CD14-positive monocyte (primary cell): ENCODE results near the gene FGD4. TPM values are rescaled to one million over a fixed set of nuclear protein-coding genes. Genes with fewer than 3 reads are reported as not detected.
A peak's percentile ranks its signal among the peaks of the same experiment; 100 is the strongest.

Source experiments
- DNase-seq, 3 donors: peaks; one replicate each; pipeline ENCODE4 v3.0.0-alpha.2; 2011 to 2022
- H2AFZ ChIP-seq: 2 replicates; pipeline ENCODE4 v1.6.0; 2012; ENCODE audit warnings: mild to moderate bottlenecking, low read depth, low read length, inconsistent platforms; ENCODE audit not compliant: insufficient read depth, poor library complexity, severe bottlenecking
- H3K27ac ChIP-seq, 2 donors: 1 replicate in 1 of 2; 2 replicates in 1 of 2; pipeline ENCODE4 v1.5.1; 2012 to 2013; ENCODE audit warnings: low read length in 2 of 2, control low read depth in 1 of 2, inconsistent platforms in 1 of 2, low read depth in 1 of 2, mild to moderate bottlenecking in 1 of 2
- H3K27me3 ChIP-seq, 2 donors: one replicate each; pipeline versions ENCODE4 v1.6.0 to v1.6.1; 2011 to 2013; ENCODE audit warnings: low read length in 2 of 2; ENCODE audit not compliant: control insufficient read depth in 2 of 2, insufficient read depth in 2 of 2
- H3K36me3 ChIP-seq, 2 donors: replicated peaks in 1 of 2; 1 replicate in 1 of 2; 2 replicates in 1 of 2; pipeline versions ENCODE4 v1.5.1 to v1.6.1; 2012 to 2013; ENCODE audit warnings: low read length in 2 of 2, control low read depth in 1 of 2, inconsistent platforms in 1 of 2, mild to moderate bottlenecking in 1 of 2; ENCODE audit not compliant: insufficient read depth in 2 of 2, control insufficient read depth in 1 of 2
- H3K4me1 ChIP-seq, 2 donors: 1 replicate in 1 of 2; 2 replicates in 1 of 2; pipeline versions ENCODE4 v1.5.1 to v1.6.1; 2012 to 2013; ENCODE audit warnings: low read length in 2 of 2, control low read depth in 1 of 2, inconsistent platforms in 1 of 2, mild to moderate bottlenecking in 1 of 2, moderate library complexity in 1 of 2; ENCODE audit not compliant: insufficient read depth in 2 of 2, control insufficient read depth in 1 of 2
- H3K4me2 ChIP-seq: replicated peaks from 2 replicates; pipeline ENCODE3; 2012; ENCODE audit warnings: low read length, moderate library complexity, mild to moderate bottlenecking; ENCODE audit not compliant: poor library complexity, severe bottlenecking; ENCODE audit errors: extremely low read depth
- H3K4me3 ChIP-seq, 3 experiments: fragments of 200-600 bp in 1 of 3; sonication (generic) in 1 of 3; replicated peaks in 1 of 3; 1 replicate in 2 of 3; 2 replicates in 1 of 3; pipeline ENCODE4 v1.5.1; 2011 to 2013; ENCODE audit warnings: low read length in 3 of 3, mild to moderate bottlenecking in 3 of 3, control low read depth in 2 of 3, low read depth in 2 of 3, inconsistent platforms in 1 of 3, moderate library complexity in 1 of 3
- H3K79me2 ChIP-seq: 2 replicates; pipeline ENCODE4 v1.6.0; 2012; ENCODE audit warnings: mild to moderate bottlenecking, control low read depth, inconsistent platforms, low read length, moderate library complexity; ENCODE audit not compliant: insufficient read depth
- H3K9ac ChIP-seq: 2 replicates; pipeline ENCODE4 v1.6.0; 2017; ENCODE audit warnings: low read length, mild to moderate bottlenecking; ENCODE audit not compliant: insufficient read depth, poor library complexity, severe bottlenecking
- H3K9me3 ChIP-seq, 2 donors: replicated peaks in 1 of 2; 1 replicate in 1 of 2; 2 replicates in 1 of 2; pipeline versions ENCODE4 v1.5.1 to v1.6.1; 2012 to 2013; ENCODE audit warnings: low read length in 2 of 2, control low read depth in 1 of 2; ENCODE audit not compliant: control insufficient read depth in 1 of 2, insufficient read depth in 1 of 2
- H4K20me1 ChIP-seq: 2 replicates; pipeline ENCODE4 v1.6.0; 2012; ENCODE audit warnings: mild to moderate bottlenecking, low read length, control low read depth, moderate library complexity; ENCODE audit not compliant: insufficient read depth
- H3K27ac Mint-ChIP-seq, 7 donors: one replicate each; pipeline ENCODE4 v1.8.0; 2020; ENCODE audit warnings: mild to moderate bottlenecking in 7 of 7, mixed read lengths in 7 of 7, moderate library complexity in 6 of 7, inconsistent platforms in 2 of 7
- H3K27me3 Mint-ChIP-seq, 3 donors: one replicate each; pipeline ENCODE4 v1.8.0; 2021 to 2022; ENCODE audit warnings: low read depth in 3 of 3, mild to moderate bottlenecking in 3 of 3, mixed read lengths in 3 of 3, moderate library complexity in 3 of 3, inconsistent platforms in 1 of 3
- H3K36me3 Mint-ChIP-seq, 2 donors: one replicate each; pipeline ENCODE4 v1.8.0; 2020; ENCODE audit warnings: mixed read lengths in 2 of 2, inconsistent platforms in 1 of 2, mild to moderate bottlenecking in 1 of 2
- H3K4me1 Mint-ChIP-seq: one replicate; pipeline ENCODE4 v1.8.0; 2020; ENCODE audit warnings: mild to moderate bottlenecking, mixed read lengths
- H3K4me3 Mint-ChIP-seq, 2 donors: one replicate each; pipeline ENCODE4 v1.8.0; 2020; ENCODE audit warnings: mild to moderate bottlenecking in 2 of 2, mixed read lengths in 2 of 2, moderate library complexity in 1 of 2
- H3K9me3 Mint-ChIP-seq, 7 donors: one replicate each; pipeline ENCODE4 v1.8.0; 2020 to 2022; ENCODE audit warnings: mixed read lengths in 7 of 7, mild to moderate bottlenecking in 6 of 7, moderate library complexity in 6 of 7, inconsistent platforms in 2 of 7
- CTCF ChIP-seq: fragments of 200-600 bp; IDR thresholded peaks from one replicate; pipeline ENCODE4 v1.8.0; 2022; ENCODE audit warnings: antibody characterized with exemption, mild to moderate bottlenecking
- WGBS: methylation state at CpG from one replicate; pipeline ENCODE4 v1.1.5; 2013; ENCODE audit warnings: missing lambda C conversion rate; ENCODE audit not compliant: insufficient coverage; 5-methylcytosine and 5-hydroxymethylcytosine counted together
- intact Hi-C, 2 donors: fragments of 100-400 bp; cut with micrococcal nuclease; formaldehyde crosslinking; loops; one replicate each; pipeline versions ENCODE4 v1.15.0 to v1.15.1; 2023
- polyA plus RNA-seq, 3 donors: library from polyadenylated mRNA; depleted of rRNA in 1 of 3; unstranded in 2 of 3; stranded (reverse) in 1 of 3; fragments of 300-500 nt in 2 of 3; fragments of >200 nt in 1 of 3; fragmentation: Illumina TruSeq in 2 of 3; gene quantifications; 1 replicate in 2 of 3; 2 replicates in 1 of 3; pipeline ENCODE4 v1.2.3, GENCODE V29; 2012 to 2021

FGD4 gene
- polyA plus RNA-seq, 3 donors, result 5.3 to 34.4 (median 6.0) TPM

- Histone ChIP-seq H3K9ac (no peak overlapping the region), H3K79me2 (peaks cover 8% of the 10 kb centered on the region), H3K27ac (peak overlapping the region in 1 of 2 donors; percentile 65)
Observed at GRCh38 chr12:32457251-32458025, 58.1 kb downstream of the FGD4 start.

GRCh38 chr12:32460638-32461037 lies 61.3 kb downstream of the FGD4 start:
- peaks cover 14% of the 10 kb centered on the region for H3K4me1 Mint-ChIP-seq
- DNase-seq, result no peak
- H3K4me1 ChIP-seq, result peaks cover 10 to 19% of the 10 kb centered on the region in 2 donors
- H3K36me3 ChIP-seq, result no peaks in the 10 kb centered on the region
- no peak overlapping the region for H3K4me2 ChIP-seq
- H3K9me3 ChIP-seq, result no peaks in the 10 kb centered on the region
- no peak overlapping the region for H3K27ac ChIP-seq
- H4K20me1 ChIP-seq, result no peaks in the 10 kb centered on the region
- H3K36me3 Mint-ChIP-seq, result peaks cover 0 to 3% of the 10 kb centered on the region in 2 donors
- H2AFZ ChIP-seq, result no peak overlapping the region
- no peak overlapping the region for H3K9ac ChIP-seq
- no peaks in the 10 kb centered on the region for H3K27me3 ChIP-seq
- peaks cover 0 to 2% (median 0%) of the 10 kb centered on the region in 7 donors for H3K9me3 Mint-ChIP-seq
- H3K4me3 Mint-ChIP-seq, result no peak overlapping the region
- no peak overlapping the region for H3K27ac Mint-ChIP-seq
- no peak for TF ChIP-seq CTCF
- intact Hi-C loops, result no loop called here
- no peak overlapping the region for H3K4me3 ChIP-seq
- H3K27me3 Mint-ChIP-seq, result no peaks in the 10 kb centered on the region
- no CpG with 5 or more reads among the region's 1 CpG for WGBS
- peaks cover 8% of the 10 kb centered on the region for H3K79me2 ChIP-seq

More at GRCh38 chr12:32457251-32458025, 58.1 kb downstream of the FGD4 start:
- no peak overlapping the region for H2AFZ ChIP-seq
- Mint-ChIP-seq H3K36me3 (no peaks in the 10 kb centered on the region), H3K9me3 (no peaks in the 10 kb centered on the region), H3K27me3 (peaks cover 0 to 5% (median 0%) of the 10 kb centered on the region in 3 donors), H3K27ac (no peak overlapping the region), H3K4me1 (peaks cover 16% of the 10 kb centered on the region), H3K4me3 (no peak overlapping the region)
- no peaks in the 10 kb centered on the region for H3K9me3 ChIP-seq
- no peak for DNase-seq
- no CpG with 5 or more reads among the region's 1 CpG for WGBS
- no peaks in the 10 kb centered on the region for H3K27me3 ChIP-seq
- no peaks in the 10 kb centered on the region for H3K36me3 ChIP-seq
- no peaks in the 10 kb centered on the region for H4K20me1 ChIP-seq
- intact Hi-C loops, result loop anchor here (10.0 kb wide), 1 partner anchor 217 kb away; the partner anchor contains the start of gene DNM1L (in 2 of the 2)
- H3K4me2 ChIP-seq, result no peak overlapping the region
- no peak for TF ChIP-seq CTCF
- no peak overlapping the region for H3K4me3 ChIP-seq
- peaks cover 10 to 19% of the 10 kb centered on the region in 2 donors for H3K4me1 ChIP-seq
